SJCRH30 (cell line): ENCODE data around the gene UBTD2. TPM values are rescaled to one million over a fixed set of nuclear protein-coding genes. Genes with fewer than 3 reads are reported as not detected.

Source experiments
- DNase-seq, 2 experiments: peaks; one replicate each; pipeline ENCODE4 v3.0.0-alpha.2; 2015 to 2020
- H3K27ac ChIP-seq: fragments of 250-450 bp; sonication (Bioruptor Pico); 2 replicates; pipeline ENCODE4 v1.5.1; 2020; ENCODE audit warnings: mild to moderate bottlenecking, moderate library complexity
- H3K27me3 ChIP-seq: fragments of 250-450 bp; sonication (Bioruptor Pico); 2 replicates; pipeline ENCODE4 v1.5.1; 2020; ENCODE audit warnings: mild to moderate bottlenecking, moderate library complexity
- H3K36me3 ChIP-seq: fragments of 250-450 bp; sonication (Bioruptor Pico); 2 replicates; pipeline ENCODE4 v1.5.1; 2020; ENCODE audit warnings: mild to moderate bottlenecking, moderate library complexity
- H3K4me1 ChIP-seq: fragments of 250-450 bp; sonication (Bioruptor Pico); 2 replicates; pipeline ENCODE4 v1.5.1; 2020; ENCODE audit warnings: mild to moderate bottlenecking, moderate library complexity
- H3K4me3 ChIP-seq: fragments of 250-450 bp; sonication (Bioruptor Pico); 2 replicates; pipeline ENCODE4 v1.5.1; 2020; ENCODE audit warnings: mild to moderate bottlenecking, moderate library complexity
- H3K9me3 ChIP-seq: fragments of 250-450 bp; sonication (Bioruptor Pico); replicated peaks from 2 replicates; pipeline ENCODE4 v1.5.1; 2020; ENCODE audit warnings: mild to moderate bottlenecking, moderate library complexity
- total RNA-seq: library from RNA; depleted of rRNA; stranded (reverse); fragments of >200 nt; shearing (Covaris generic); gene quantifications from 2 replicates; pipeline ENCODE4 v1.2.3, GENCODE V29; 2014

Gene UBTD2
- total RNA-seq, 1 experiment from 2014 or later, result 62.7 TPM

DNA sequence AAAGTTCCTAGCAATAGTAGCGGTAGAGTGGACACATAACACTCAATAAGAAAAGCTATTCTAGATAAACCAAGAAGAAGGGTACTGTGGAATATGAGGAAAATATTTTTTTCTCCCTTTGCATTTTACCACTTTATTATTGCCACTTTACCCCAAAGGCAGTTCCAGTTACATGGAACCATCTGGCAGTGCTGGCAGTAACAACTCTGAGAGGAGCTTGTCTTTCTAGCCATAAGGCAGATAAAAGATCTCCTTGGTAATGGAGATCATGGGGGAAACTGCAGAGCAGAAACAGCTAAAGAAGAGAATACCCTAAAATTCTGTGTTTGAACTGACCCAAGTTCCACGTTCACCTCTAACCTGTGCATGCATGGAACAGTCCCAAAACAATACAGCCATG is 38.5 kb downstream of the UBTD2 start:
- no peak overlapping the region for H3K27ac ChIP-seq
- no peaks in the 10 kb centered on the region; the same call in 1 of the 2 replicates for H3K9me3 ChIP-seq
- no peaks in the 10 kb centered on the region for H3K4me1 ChIP-seq
- peaks cover 18% of the 10 kb centered on the region for H3K36me3 ChIP-seq
- H3K27me3 ChIP-seq, result no peaks in the 10 kb centered on the region
- H3K4me3 ChIP-seq, result no peak overlapping the region
- no peak for DNase-seq

DNA sequence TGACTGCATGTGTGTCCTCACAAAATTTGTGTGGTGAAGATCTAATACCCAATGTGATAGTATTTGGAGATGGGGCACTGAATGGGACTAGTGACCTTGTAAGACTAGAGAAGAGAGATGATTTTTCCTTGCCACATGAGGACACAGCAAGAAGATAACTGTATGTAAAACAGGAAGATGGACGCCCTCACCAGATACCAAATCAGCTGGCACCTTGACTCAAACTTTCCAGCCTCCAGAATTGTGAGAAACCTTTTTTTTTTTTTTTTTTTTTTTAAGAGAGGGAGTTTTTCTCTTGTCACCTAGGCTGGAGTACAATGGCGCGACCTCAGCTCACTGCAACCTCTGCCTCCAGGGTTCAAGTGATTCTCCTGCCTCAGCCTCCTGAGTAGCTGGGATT is 40.3 kb downstream of the UBTD2 start:
- Histone ChIP-seq H3K27ac (no peak overlapping the region), H3K4me1 (no peaks in the 10 kb centered on the region), H3K27me3 (no peaks in the 10 kb centered on the region), H3K36me3 (peaks cover 11% of the 10 kb centered on the region), H3K4me3 (no peak overlapping the region), H3K9me3 (no peaks in the 10 kb centered on the region)
- no peak for DNase-seq

DNA sequence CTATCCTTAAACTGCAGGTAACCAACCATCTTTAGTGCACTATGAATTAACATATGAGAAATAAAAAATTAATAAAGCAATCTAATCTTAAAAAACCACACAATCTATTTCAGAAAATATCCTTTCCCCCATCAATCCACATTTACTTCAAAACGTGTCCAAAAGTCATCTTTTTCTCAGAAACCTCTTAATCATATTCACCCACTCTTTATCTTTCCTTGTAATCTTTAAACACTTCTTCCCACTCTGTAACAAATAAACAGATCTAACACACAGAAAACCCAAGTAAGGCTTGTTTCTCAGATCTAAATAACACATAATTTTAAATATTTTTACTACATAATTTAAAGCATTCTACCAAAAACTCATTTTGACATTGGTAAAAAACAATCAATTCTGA is 45.2 kb downstream of the UBTD2 start:
- H3K4me1 ChIP-seq, result peaks cover 13% of the 10 kb centered on the region
- peaks cover 15% of the 10 kb centered on the region for H3K36me3 ChIP-seq
- no peak for DNase-seq
- H3K9me3 ChIP-seq, result no peaks in the 10 kb centered on the region
- H3K27ac ChIP-seq, result no peak overlapping the region
- no peaks in the 10 kb centered on the region for H3K27me3 ChIP-seq
- no peak overlapping the region for H3K4me3 ChIP-seq

DNA sequence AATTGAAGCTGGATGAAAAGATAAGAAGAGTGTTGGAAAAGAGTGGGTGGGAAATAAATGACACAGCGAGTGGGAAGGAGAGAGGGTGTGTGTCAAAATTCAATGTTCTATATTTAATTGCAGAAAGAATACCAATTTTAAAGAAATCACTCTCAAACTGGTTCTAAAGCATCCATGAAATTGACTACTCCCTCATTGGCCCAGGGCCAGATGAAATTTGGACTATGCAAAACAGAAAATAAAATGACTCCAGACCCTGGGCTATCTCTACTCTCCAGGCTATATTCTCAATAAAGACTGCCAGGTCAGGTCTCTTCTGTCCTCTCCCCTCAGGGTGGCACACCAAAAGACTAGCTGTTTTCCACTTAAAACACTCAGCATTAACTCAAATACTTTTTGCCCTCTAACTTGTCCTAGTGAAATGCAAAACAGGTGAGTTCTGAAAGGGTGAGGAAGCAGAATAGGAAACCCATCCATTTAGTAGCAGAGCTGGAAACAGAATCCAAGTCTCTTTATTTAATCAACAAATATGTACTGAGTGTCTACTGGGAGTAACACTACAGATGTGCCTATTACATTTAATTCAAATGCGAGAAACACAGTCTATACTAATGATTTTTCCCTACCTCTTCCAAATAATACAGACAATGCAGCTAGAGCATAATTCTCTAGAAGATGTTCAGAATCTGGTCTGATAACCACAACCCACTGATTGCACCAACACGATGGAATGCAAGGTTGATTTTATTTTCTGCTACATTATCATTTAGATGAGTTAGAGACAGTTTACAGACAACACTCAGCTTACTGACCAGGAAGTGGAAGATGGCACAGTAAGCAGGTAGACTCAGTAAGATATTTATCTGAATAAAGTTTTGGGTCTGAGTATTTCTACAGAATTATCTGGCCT is 47.5 kb downstream of the UBTD2 start:
- peak in 1 of 2 experiments; percentile 31 for DNase-seq
- Histone ChIP-seq H3K4me3 (no peak overlapping the region), H3K27me3 (no peaks in the 10 kb centered on the region), H3K27ac (no peak overlapping the region; the same call in 1 of the 2 replicates), H3K4me1 (peaks cover 13% of the 10 kb centered on the region), H3K36me3 (peaks cover 23% of the 10 kb centered on the region), H3K9me3 (no peaks in the 10 kb centered on the region)

DNA sequence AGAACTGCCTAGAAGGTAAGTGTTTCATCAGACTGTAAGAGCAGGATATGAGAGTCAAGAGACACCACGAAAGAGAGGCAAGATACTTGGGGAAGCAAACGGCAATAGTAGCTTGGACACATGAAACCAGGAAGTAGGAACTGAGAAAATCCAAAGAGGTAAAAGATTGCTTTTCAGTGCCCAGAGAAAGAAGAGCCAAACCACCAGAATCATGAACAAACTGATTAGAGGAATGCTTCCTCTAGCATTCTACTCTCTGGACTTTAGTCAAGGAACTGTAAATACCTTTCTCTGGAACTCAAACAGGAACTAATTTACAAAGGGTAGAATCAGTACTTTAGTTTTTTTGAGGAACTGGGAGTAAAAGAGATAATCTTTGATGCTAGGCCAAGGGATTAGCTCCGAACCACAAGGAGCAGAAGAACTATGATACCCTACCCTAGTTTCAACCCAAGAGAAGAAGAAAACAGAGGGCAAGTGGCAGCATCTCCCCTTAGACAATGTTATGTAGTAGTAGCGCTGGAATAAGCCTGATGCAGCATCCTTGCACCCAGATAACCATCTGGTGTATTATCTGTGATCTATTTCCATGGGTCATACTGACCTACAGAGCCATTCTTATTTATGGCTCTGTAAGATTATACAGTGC is 48.3 kb downstream of the UBTD2 start:
- Histone ChIP-seq H3K4me3 (no peak overlapping the region), H3K36me3 (peaks cover 27% of the 10 kb centered on the region), H3K27ac (no peak overlapping the region; the same call in 1 of the 2 replicates), H3K9me3 (no peaks in the 10 kb centered on the region), H3K4me1 (peaks cover 13% of the 10 kb centered on the region), H3K27me3 (no peaks in the 10 kb centered on the region)
- peak in 1 of 2 experiments; percentile 9 for DNase-seq

DNA sequence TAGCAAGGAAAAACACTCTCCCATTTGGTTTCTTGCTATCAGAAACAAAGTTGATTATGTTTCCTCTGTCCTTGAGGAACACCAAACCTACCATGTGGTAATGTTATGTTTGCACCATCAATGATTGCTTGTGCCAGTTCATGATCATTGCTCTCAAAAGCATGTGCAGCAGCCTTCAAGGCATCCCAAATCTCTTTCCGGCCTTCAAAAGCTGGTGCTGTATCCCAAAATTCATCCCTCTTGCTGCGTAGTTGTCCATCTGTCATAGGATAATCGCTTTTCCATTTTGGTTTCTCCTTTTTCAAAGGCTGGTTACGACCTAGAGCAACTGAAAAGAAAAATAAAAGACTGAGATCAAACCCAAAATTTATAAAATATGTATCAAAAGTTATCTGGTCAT is 49.5 kb downstream of the UBTD2 start:
- DNase-seq, result no peak
- Histone ChIP-seq H3K27me3 (no peaks in the 10 kb centered on the region), H3K36me3 (peaks cover 36% of the 10 kb centered on the region), H3K4me1 (peaks cover 13% of the 10 kb centered on the region), H3K27ac (no peak overlapping the region), H3K4me3 (no peak overlapping the region), H3K9me3 (no peaks in the 10 kb centered on the region)

DNA sequence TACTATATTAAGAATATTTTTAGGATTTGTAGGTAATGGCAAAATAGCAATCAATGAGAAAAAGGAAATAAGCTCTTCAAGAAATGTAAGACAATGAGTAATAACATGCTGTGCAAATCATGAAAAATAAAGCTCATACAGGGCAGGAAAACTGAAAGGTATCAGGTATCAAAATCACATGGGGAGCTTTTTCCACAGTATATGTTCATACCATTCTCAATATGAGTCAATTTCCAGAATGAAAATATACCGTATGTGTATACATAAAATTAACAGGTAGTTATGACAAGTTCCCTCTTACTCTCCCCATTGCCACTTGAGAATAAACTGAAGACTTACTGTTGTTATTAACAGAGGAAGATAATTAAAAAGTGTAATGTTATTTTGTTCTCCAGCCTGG is 53.7 kb downstream of the UBTD2 start:
- Histone ChIP-seq H3K27ac (no peak overlapping the region), H3K4me1 (no peaks in the 10 kb centered on the region), H3K9me3 (no peaks in the 10 kb centered on the region), H3K4me3 (no peak overlapping the region), H3K36me3 (peaks cover 52% of the 10 kb centered on the region), H3K27me3 (no peaks in the 10 kb centered on the region)
- no peak for DNase-seq

DNA sequence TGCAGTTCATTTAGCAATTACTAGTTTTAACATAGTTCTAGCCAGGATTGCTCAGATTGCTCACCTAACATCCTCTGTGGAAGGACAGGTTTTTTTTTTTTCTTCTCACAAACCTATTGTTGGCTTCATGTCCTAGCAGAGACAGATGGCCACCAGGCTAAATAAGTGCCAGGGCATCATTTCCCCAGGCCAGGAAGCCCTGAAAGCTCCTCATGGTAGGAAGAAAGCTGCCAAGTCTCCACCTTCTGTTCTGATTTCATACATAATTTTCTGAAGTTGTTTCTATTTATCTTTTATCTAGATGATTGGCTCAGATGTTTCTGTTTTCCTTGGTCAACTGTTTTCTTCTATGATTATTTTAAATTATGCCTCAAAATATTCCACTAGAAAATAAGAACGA is 58.6 kb downstream of the UBTD2 start:
- no peak for DNase-seq
- Histone ChIP-seq H3K9me3 (no peaks in the 10 kb centered on the region), H3K4me1 (no peaks in the 10 kb centered on the region), H3K36me3 (peaks cover 54% of the 10 kb centered on the region), H3K4me3 (no peak overlapping the region), H3K27ac (no peak overlapping the region), H3K27me3 (no peaks in the 10 kb centered on the region)

DNA sequence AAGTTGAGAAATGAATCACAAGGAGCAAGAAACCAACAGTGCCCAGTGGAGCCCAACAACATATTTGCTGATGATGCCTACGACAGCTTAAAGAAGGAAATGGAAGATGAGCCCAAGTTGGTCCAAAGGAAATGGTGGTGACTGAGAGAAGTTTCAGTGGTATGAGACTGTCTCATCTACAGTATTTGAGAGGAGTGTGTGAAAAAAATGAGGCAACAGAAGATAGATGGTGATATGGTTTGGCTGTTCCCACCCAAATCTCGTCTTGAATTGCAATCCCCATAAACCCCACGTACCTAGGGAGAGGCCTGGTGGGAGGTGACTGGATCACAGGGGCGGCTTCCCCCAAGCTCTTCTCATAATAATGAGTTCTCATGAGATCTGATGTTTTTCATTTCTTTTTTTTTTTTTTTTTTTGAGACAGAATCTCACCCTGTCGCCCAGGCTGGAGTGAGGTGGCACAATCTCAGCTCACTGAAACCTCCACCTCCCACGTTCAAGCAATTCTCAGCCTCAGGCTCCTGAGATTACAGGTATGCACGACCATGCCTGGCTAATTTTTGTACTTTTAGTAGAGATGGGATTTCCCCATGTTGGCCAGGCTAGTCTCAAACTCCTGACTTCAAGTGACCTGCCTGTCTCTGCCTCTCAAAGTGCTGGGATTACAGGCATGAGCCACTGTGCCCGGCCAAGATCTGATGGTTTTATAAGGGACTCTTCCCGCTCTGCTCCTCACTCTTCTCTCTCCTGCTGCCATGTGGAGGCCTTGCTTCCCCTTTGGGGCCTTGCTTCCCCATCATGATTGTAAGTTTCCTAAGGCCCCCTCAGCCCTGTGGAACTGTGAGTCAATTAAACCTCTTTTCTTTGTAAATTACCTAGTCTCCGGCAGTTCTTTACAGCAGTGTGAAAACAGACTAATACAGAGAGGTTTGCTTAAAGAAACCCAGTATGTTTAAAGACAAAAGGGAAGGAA is 59.4 kb downstream of the UBTD2 start:
- DNase-seq, result no peak
- Histone ChIP-seq H3K4me1 (no peaks in the 10 kb centered on the region), H3K27me3 (no peaks in the 10 kb centered on the region), H3K9me3 (0 out of 2 replicates have a peak, but pooled peaks cover 1% of the 10 kb centered on the region), H3K4me3 (no peak overlapping the region), H3K36me3 (peaks cover 55% of the 10 kb centered on the region), H3K27ac (no peak overlapping the region)

DNA sequence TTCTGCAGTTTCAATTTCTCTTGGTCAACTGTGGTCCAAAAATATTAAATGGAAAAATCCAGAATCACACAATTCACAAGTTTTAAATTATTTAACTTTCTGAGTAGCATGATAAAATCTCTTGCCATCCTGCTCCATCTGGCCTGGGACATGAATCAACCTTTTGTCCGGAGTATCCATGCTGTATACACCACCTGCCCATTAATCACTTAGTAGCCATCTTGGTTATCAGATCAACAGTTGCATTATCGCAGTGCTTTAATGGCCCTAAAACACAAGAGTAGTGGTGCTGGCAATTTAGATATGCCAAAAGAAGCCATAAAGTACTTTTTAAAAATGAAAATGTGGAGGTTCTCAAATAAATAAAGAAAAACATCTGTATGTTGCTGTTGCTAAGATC is 64.3 kb downstream of the UBTD2 start:
- no peak overlapping the region for H3K27ac ChIP-seq
- H3K4me3 ChIP-seq, result no peak overlapping the region
- H3K9me3 ChIP-seq, result 0 out of 2 replicates have a peak, but pooled peaks cover 6% of the 10 kb centered on the region
- DNase-seq, result no peak
- no peaks in the 10 kb centered on the region for H3K4me1 ChIP-seq
- H3K27me3 ChIP-seq, result no peaks in the 10 kb centered on the region
- peaks cover 63% of the 10 kb centered on the region for H3K36me3 ChIP-seq

DNA sequence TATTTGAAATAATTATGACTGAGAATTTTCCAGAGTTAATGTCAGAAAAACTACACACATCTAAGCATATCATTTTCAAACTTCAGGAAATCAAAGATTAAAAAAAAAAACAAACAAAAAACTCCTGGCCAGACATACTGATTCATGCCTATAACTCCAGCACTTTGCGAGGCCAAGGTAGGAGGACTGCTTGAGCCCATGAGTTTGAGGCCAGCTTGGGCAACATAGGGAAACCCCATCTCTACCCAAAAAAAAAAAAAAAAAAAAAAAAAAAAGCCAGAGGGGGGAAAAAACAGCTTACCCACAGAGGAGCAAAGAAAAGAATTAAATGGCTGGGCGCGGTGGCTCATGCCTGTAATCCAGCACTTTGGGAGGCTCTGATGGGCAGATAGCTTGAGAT is 67.2 kb downstream of the UBTD2 start:
- no peak overlapping the region for H3K4me3 ChIP-seq

DNA sequence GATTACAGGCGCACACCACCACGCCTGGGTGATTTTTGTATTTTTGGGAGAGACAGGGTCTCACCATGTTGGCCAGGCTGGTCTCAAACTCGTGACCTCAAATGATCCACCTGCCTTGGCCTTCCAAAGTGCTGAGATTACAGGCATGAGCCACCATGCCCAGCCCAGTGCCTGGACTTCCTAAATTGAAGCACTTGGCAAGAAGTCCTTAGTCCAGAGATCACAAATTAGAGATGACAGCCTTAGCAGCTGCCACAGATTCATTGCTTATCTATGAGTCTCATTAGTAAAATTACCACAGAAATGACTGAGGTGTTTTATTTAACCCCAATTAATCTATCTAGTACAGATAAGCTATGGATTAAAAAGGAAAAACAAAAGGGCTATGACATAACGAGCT is 70.4 kb downstream of the UBTD2 start:
- Histone ChIP-seq H3K27ac (no peak overlapping the region), H3K27me3 (no peaks in the 10 kb centered on the region), H3K4me1 (no peaks in the 10 kb centered on the region), H3K36me3 (peaks cover 41% of the 10 kb centered on the region), H3K9me3 (no peaks in the 10 kb centered on the region), H3K4me3 (no peak overlapping the region)
- no peak for DNase-seq

More for the DNA sequence above, 67.2 kb downstream of the UBTD2 start:
- H3K4me1 ChIP-seq, result no peaks in the 10 kb centered on the region
- no peak overlapping the region for H3K27ac ChIP-seq
- no peak for DNase-seq
- 0 out of 2 replicates have a peak, but pooled peaks cover 6% of the 10 kb centered on the region for H3K9me3 ChIP-seq
- peaks cover 52% of the 10 kb centered on the region for H3K36me3 ChIP-seq
- H3K27me3 ChIP-seq, result no peaks in the 10 kb centered on the region

DNA sequence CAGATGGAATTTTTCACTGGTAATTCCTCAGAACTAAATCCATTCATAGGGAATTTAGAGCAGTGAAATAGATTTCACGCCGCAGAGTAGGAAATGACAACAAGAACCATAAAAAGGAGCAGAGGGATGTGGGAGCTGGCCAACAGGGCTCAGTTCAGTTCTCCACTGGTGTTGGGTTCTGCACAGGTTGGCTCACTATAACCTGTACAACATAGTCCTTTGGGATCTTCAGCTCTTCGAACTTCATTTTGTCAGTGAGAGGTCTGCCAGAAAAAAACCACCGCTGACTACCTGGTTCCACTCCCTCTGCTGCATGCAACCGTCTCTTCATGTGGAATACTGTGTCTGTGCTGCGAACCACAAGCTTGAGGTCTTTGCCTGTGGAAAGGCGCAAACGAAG is 71.9 kb downstream of the UBTD2 start:
- no peak for DNase-seq
- Histone ChIP-seq H3K9me3 (no peaks in the 10 kb centered on the region), H3K36me3 (peaks cover 34% of the 10 kb centered on the region), H3K27ac (no peak overlapping the region), H3K4me3 (no peak overlapping the region), H3K4me1 (no peaks in the 10 kb centered on the region), H3K27me3 (no peaks in the 10 kb centered on the region)

DNA sequence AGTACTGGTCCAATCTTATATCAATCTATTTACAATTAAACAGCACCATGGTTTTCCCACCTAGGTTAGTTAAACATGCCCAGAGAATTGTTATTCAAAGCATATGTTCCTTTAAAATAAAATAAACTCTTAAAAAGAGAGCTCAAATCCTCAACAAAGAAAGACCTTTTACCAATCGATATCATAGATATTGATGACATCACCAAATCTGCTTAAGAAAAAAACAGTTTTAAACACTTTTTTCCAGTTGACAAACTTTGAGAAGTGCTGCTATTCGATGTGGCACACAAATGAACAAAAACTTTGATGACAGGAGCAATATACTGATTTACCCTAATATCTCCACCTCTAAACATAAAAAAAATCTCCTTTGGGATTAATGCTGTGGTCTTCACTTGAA is 73.8 kb downstream of the UBTD2 start:
- no peak overlapping the region for H3K27ac ChIP-seq
- H3K36me3 ChIP-seq, result peaks cover 32% of the 10 kb centered on the region
- no peak overlapping the region for H3K4me3 ChIP-seq
- no peaks in the 10 kb centered on the region for H3K27me3 ChIP-seq
- no peak for DNase-seq
- H3K4me1 ChIP-seq, result peaks cover 8% of the 10 kb centered on the region
- no peaks in the 10 kb centered on the region for H3K9me3 ChIP-seq
